Measurements from ENCODE around the gene SLC39A13.
"Not testable (repeated sequence)": the region's sequence is repeated elsewhere in the genome, so short reads cannot be mapped to it uniquely, and the experiment has no call there.

SLC39A13 gene

GRCh38 chr11:47453365-47453764, 45.0 kb downstream of the SLC39A13 start:
- TF ChIP-seq ZNF274 (IDR thresholded peaks at IDR 0.05; ENCODE audit: low read depth, low read length) = no peak
- no peak overlapping the region for H3K4me3 ChIP-seq (ENCODE audit: low read length)

GRCh38 chr11:47454258-47454671, 45.9 kb downstream of the SLC39A13 start:
- H3K4me3 ChIP-seq (ENCODE audit: low read length) = not testable (repeated sequence)

GRCh38 chr11:47460571-47461235, 52.3 kb downstream of the SLC39A13 start:
- TF ChIP-seq ZNF274 (IDR thresholded peaks at IDR 0.05; ENCODE audit: low read depth, low read length) = no peak
- H3K4me3 ChIP-seq (ENCODE audit: low read length) = no peak overlapping the region

- H3K4me3 ChIP-seq (ENCODE audit: low read length) = no peak overlapping the region
- TF ChIP-seq ZNF274 (IDR thresholded peaks at IDR 0.05; ENCODE audit: low read depth, low read length) = no peak
These were observed 53.5 kb downstream of the SLC39A13 start for GRCh38 chr11:47461876-47462275.

- no peak overlapping the region for H3K4me3 ChIP-seq (ENCODE audit: low read length)
- TF ChIP-seq ZNF274 (IDR thresholded peaks at IDR 0.05; ENCODE audit: low read depth, low read length) = no peak
These were observed 56.1 kb downstream of the SLC39A13 start for GRCh38 chr11:47464483-47464882.
